Measurements from ENCODE around the gene FLVCR1. TPM values are rescaled to one million over a fixed set of nuclear protein-coding genes. Genes with fewer than 3 reads are reported as not detected.
"Not testable (repeated sequence)": the region's sequence is repeated elsewhere in the genome, so short reads cannot be mapped to it uniquely, and the experiment has no call there.

The FLVCR1 gene
- total RNA-seq, 1 experiment from 2014 or later: 26.0 TPM

GRCh38 chr1:212856755-212857154 lies 1.3 kb upstream of the FLVCR1 start:
- no peak for DNase-seq
- CTCF ChIA-PET: interaction anchor here (0.7 to 1.9 kb wide), 3 partner anchors 23 to 826 kb away, joined by 4 to 19 read pairs (median 12); no protein-coding TSS in a partner anchor
- H3K27me3 Mint-ChIP-seq (ENCODE audit: unreplicated experiment): no peaks in the 10 kb centered on the region
- H3K27ac Mint-ChIP-seq (ENCODE audit: unreplicated experiment): no peak overlapping the region
- peaks cover 2% of the 10 kb centered on the region for H3K9me3 Mint-ChIP-seq (ENCODE audit: low read depth, unreplicated experiment)
- H3K4me3 Mint-ChIP-seq (ENCODE audit: low read depth, unreplicated experiment): no peak overlapping the region
- TSS peak; percentile 59 for BruUV-seq (replicated peaks)
- H3K36me3 Mint-ChIP-seq (ENCODE audit: insufficient read depth, unreplicated experiment): peaks cover 42% of the 10 kb centered on the region
- TF ChIP-seq CTCF (IDR thresholded peaks at IDR 0.05; ENCODE audit: unreplicated experiment): no peak
- intact Hi-C loops (cut with micrococcal nuclease; ENCODE audit: unreplicated experiment): loop anchor here (2.0 kb wide), 1 partner anchor 64 kb away; no protein-coding TSS in a partner anchor
- peaks cover 25% of the 10 kb centered on the region for H3K4me1 Mint-ChIP-seq (ENCODE audit: low read depth, unreplicated experiment)

DNA sequence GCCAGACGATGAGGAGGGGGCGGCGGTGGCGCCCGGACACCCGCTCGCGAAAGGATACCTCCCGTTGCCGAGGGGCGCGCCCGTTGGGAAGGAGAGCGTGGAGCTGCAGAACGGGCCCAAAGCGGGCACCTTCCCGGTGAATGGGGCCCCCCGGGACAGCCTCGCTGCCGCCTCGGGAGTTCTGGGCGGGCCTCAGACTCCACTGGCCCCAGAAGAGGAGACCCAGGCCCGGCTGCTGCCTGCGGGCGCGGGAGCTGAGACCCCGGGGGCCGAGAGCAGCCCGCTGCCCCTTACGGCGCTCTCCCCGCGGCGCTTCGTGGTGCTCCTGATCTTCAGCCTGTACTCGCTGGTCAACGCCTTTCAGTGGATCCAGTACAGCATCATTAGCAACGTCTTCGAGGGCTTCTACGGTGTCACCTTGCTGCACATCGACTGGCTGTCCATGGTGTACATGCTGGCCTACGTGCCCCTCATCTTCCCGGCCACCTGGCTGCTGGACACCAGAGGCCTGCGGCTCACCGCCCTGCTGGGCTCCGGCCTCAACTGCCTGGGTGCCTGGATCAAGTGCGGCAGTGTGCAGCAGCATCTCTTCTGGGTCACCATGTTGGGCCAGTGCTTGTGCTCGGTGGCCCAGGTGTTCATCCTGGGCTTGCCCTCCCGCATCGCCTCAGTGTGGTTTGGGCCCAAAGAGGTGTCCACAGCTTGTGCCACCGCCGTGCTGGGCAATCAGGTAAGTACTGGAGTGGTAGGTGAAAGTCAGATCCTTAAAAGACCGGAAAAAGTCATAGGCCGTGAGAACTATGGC lies 588 bp downstream of the FLVCR1 start:
- Mint-ChIP-seq H3K4me3 (ENCODE audit: low read depth, unreplicated experiment) (no peak overlapping the region), H3K36me3 (ENCODE audit: insufficient read depth, unreplicated experiment) (peaks cover 35% of the 10 kb centered on the region), H3K27ac (ENCODE audit: unreplicated experiment) (peak overlapping the region; percentile 82), H3K9me3 (ENCODE audit: low read depth, unreplicated experiment) (no peaks in the 10 kb centered on the region), H3K4me1 (ENCODE audit: low read depth, unreplicated experiment) (peaks cover 20% of the 10 kb centered on the region), H3K27me3 (ENCODE audit: unreplicated experiment) (no peaks in the 10 kb centered on the region)
- CTCF ChIA-PET: interaction anchor here (0.6 to 1.9 kb wide), 15 partner anchors 16 to 1103 kb away, joined by 3 to 19 read pairs (median 3); partner anchors contain the start of genes NSL1 and TATDN3
- no TSS peak for BruUV-seq (replicated peaks)
- intact Hi-C loops (cut with micrococcal nuclease; ENCODE audit: unreplicated experiment): loop anchor here (2.0 kb wide), 2 partner anchors 24 to 44 kb away; no protein-coding TSS in a partner anchor
- no peak for TF ChIP-seq CTCF (IDR thresholded peaks at IDR 0.05; ENCODE audit: unreplicated experiment)
- peak; percentile 35 for DNase-seq

- TF ChIP-seq CTCF (IDR thresholded peaks at IDR 0.05; ENCODE audit: unreplicated experiment): no peak
- CTCF ChIA-PET: interaction anchor here (1.1 kb wide), 1 partner anchor 28 kb away, joined by 4 read pairs; no protein-coding TSS in a partner anchor
- Mint-ChIP-seq H3K36me3 (ENCODE audit: insufficient read depth, unreplicated experiment) (peaks cover 44% of the 10 kb centered on the region), H3K27me3 (ENCODE audit: unreplicated experiment) (no peaks in the 10 kb centered on the region), H3K4me1 (ENCODE audit: low read depth, unreplicated experiment) (peaks cover under 1% of the 10 kb centered on the region), H3K27ac (ENCODE audit: unreplicated experiment) (no peak overlapping the region), H3K9me3 (ENCODE audit: low read depth, unreplicated experiment) (no peaks in the 10 kb centered on the region), H3K4me3 (ENCODE audit: low read depth, unreplicated experiment) (no peak overlapping the region)
- intact Hi-C loops (cut with micrococcal nuclease; ENCODE audit: unreplicated experiment): no loop called here
- TSS peak; percentile 10 for BruUV-seq (replicated peaks)
- no peak for DNase-seq
Measured at GRCh38 chr1:212860713-212861581, 2.9 kb downstream of the FLVCR1 start.

DNA sequence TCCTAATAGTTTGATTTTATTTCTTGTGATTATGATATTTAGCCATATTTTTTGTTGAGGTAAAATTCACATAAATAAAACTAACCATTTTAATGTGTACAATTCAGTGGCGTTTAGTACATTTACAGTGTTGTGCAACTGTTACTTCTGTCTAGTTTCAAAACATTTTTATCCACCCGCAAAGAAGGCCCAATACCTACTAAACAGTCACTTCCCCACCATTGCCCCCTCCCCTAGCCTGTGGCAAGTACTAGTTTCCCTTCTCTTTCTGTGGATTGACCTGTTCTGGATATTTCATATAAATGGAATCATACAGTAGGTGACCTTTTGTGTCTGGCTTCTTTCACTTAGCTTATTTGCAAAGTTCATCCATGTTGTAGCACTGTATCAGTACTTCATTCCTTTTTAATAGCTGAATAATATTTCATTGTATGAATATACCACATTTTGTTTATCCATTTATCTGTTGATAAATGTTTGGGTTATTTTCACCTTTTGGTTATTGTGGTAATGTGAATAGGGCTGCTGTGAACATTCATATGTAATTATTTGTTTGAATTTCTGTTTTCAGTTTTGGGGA lies 4.1 kb downstream of the FLVCR1 start:
- Mint-ChIP-seq H3K27me3 (ENCODE audit: unreplicated experiment) (no peaks in the 10 kb centered on the region), H3K9me3 (ENCODE audit: low read depth, unreplicated experiment) (no peaks in the 10 kb centered on the region), H3K27ac (ENCODE audit: unreplicated experiment) (no peak overlapping the region), H3K4me1 (ENCODE audit: low read depth, unreplicated experiment) (no peaks in the 10 kb centered on the region), H3K36me3 (ENCODE audit: insufficient read depth, unreplicated experiment) (peaks cover 51% of the 10 kb centered on the region), H3K4me3 (ENCODE audit: low read depth, unreplicated experiment) (no peak overlapping the region)
- CTCF ChIA-PET: no interaction called here
- intact Hi-C loops (cut with micrococcal nuclease; ENCODE audit: unreplicated experiment): no loop called here
- DNase-seq: no peak
- BruUV-seq (replicated peaks): TSS peak; percentile 0
- TF ChIP-seq CTCF (IDR thresholded peaks at IDR 0.05; ENCODE audit: unreplicated experiment): no peak

DNA sequence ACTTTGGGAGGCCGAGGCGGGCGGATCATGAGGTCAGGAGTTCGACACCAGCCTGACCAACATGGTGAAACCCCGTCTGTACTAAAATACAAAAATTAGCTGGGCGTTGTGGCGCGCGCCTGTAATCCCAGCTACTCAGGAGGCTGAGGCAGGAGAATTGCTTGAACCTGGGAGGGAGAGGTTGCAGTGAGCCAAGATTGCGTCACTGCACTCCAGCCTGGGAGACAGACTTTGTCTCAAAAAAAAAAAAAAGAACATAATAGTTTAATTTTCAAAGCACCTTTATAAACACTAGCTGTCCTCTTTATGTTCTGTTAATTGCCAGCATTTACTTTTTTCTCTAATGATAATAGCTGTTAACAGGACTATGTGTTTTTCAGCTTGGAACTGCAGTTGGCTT lies 5.3 kb downstream of the FLVCR1 start:
- H3K4me3 Mint-ChIP-seq (ENCODE audit: low read depth, unreplicated experiment); H3K27ac Mint-ChIP-seq (ENCODE audit: unreplicated experiment); H3K4me1 Mint-ChIP-seq (ENCODE audit: low read depth, unreplicated experiment); DNase-seq; H3K27me3 Mint-ChIP-seq (ENCODE audit: unreplicated experiment); H3K9me3 Mint-ChIP-seq (ENCODE audit: low read depth, unreplicated experiment); BruUV-seq (replicated peaks); intact Hi-C loops (cut with micrococcal nuclease; ENCODE audit: unreplicated experiment): not testable (repeated sequence)
- peaks cover 39% of the 10 kb centered on the region for H3K36me3 Mint-ChIP-seq (ENCODE audit: insufficient read depth, unreplicated experiment)
- CTCF ChIA-PET: interaction anchor here (0.7 kb wide), 1 partner anchor 799 kb away, joined by 3 read pairs; no protein-coding TSS in a partner anchor

Measured in Calu3 (cell line).